Measurements from ENCODE around the gene RPS6KA5. TPM values are rescaled to one million over a fixed set of nuclear protein-coding genes. Genes with fewer than 3 reads are reported as not detected.

The RPS6KA5 gene
- total and polyA plus RNA-seq, 9 of the 15 experiments (the other 6 are each of a cell fraction or from before 2014, with no cell fraction given): 0.88 to 7.7 (median 4.7) TPM

- TF ChIP-seq, protein P1, sequence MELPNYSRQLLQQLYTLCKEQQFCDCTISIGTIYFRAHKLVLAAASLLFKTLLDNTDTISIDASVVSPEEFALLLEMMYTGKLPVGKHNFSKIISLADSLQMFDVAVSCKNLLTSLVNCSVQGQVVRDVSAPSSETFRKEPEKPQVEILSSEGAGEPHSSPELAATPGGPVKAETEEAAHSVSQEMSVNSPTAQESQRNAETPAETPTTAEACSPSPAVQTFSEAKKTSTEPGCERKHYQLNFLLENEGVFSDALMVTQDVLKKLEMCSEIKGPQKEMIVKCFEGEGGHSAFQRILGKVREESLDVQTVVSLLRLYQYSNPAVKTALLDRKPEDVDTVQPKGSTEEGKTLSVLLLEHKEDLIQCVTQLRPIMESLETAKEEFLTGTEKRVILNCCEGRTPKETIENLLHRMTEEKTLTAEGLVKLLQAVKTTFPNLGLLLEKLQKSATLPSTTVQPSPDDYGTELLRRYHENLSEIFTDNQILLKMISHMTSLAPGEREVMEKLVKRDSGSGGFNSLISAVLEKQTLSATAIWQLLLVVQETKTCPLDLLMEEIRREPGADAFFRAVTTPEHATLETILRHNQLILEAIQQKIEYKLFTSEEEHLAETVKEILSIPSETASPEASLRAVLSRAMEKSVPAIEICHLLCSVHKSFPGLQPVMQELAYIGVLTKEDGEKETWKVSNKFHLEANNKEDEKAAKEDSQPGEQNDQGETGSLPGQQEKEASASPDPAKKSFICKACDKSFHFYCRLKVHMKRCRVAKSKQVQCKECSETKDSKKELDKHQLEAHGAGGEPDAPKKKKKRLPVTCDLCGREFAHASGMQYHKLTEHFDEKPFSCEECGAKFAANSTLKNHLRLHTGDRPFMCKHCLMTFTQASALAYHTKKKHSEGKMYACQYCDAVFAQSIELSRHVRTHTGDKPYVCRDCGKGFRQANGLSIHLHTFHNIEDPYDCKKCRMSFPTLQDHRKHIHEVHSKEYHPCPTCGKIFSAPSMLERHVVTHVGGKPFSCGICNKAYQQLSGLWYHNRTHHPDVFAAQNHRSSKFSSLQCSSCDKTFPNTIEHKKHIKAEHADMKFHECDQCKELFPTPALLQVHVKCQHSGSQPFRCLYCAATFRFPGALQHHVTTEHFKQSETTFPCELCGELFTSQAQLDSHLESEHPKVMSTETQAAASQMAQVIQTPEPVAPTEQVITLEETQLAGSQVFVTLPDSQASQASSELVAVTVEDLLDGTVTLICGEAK (IDR thresholded peaks at IDR 0.05): no peak
- TF ChIP-seq, protein P1 (CRISPR knock-in tag; IDR thresholded peaks at IDR 0.05): no peak
- TF ChIP-seq ZBTB1 (CRISPR knock-in tag; IDR thresholded peaks at IDR 0.05; ENCODE audit: borderline replicate concordance, low read depth) (no peak), SPI1 (IDR thresholded peaks at IDR 0.05; ENCODE audit: borderline replicate concordance, low read depth, low read length) (no peak), PCBP2 (IDR thresholded peaks at IDR 0.05; ENCODE audit: low read depth, low read length, poor library complexity, severe bottlenecking) (no peak), FOXK2 (conservative IDR thresholded peaks at IDR 0.05 in 1 of 2, IDR thresholded peaks at IDR 0.05 in 1 of 2; ENCODE audit: low read depth in 2 of 2) (no peak), ZNF696 (CRISPR knock-in tag; conservative IDR thresholded peaks at IDR 0.05) (no peak), GTF2E2 (tag; IDR thresholded peaks at IDR 0.05) (no peak)
Measured at GRCh38 chr14:91041450-91041849, 19.0 kb downstream of the RPS6KA5 start (continued).
